Bronchial epithelial cell (primary cell): ENCODE data around the gene MSRB1. TPM values are rescaled to one million over a fixed set of nuclear protein-coding genes. Genes with fewer than 3 reads are reported as not detected.

Experiments used
- DNase-seq: peaks from one replicate; pipeline ENCODE4 v3.0.0-alpha.2; 2010; ENCODE audit warnings: low read depth
- FAIRE-seq: peaks from 2 replicates; lab custom pipeline; 2011; peaks lifted over from hg19 to GRCh38; lab: Jason Lieb, UNC
- H3K27me3 ChIP-seq: 2 replicates; pipeline ENCODE4 v1.5.1; 2011; ENCODE audit warnings: low read length; ENCODE audit not compliant: control insufficient read depth, insufficient read depth
- H3K36me3 ChIP-seq: 2 replicates; pipeline ENCODE4 v1.5.1; 2011; ENCODE audit warnings: low read length; ENCODE audit not compliant: control insufficient read depth, insufficient read depth
- H3K4me3 ChIP-seq: 2 replicates; pipeline ENCODE4 v1.5.1; 2011; ENCODE audit warnings: mild to moderate bottlenecking, low read depth, low read length, control low read depth
- CTCF ChIP-seq: IDR thresholded peaks from 2 replicates; pipeline ENCODE4 v1.5.1; 2011; ENCODE audit warnings: mild to moderate bottlenecking, moderate library complexity, low read length, control low read depth, inconsistent platforms; ENCODE audit not compliant: insufficient read depth, severe bottlenecking
- total RNA-seq: library from RNA; depleted of rRNA; stranded (reverse); fragments of >200 nt; gene quantifications from 2 replicates; pipeline ENCODE4 v1.2.1, GENCODE V29; 2014

The MSRB1 gene
- total RNA-seq, 1 donor from 2014 or later: 2.9 TPM

DNA sequence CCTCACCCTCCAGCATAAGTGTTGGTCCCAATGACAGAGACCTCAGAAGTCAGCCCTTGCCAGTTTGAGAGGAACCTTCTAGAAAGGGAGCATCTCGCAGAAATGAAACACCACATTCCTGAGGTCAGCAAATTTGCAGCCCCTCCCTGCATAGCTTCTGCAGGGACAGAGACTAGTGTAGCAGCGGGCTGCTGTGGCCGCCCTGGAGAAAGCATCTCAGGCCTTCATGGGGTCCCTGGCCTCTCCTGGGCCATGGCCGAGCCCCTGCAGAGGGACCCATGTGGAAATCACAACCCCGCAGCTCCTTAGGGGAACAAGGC, 36.2 kb downstream of the MSRB1 start:
- Histone ChIP-seq H3K36me3 (no peaks in the 10 kb centered on the region), H3K27me3 (peaks cover 8% of the 10 kb centered on the region), H3K4me3 (no peak overlapping the region)
- no peak for TF ChIP-seq CTCF
- DNase-seq: no peak
- FAIRE-seq: no peak

GRCh38 chr16:1906055-1906845, 36.7 kb downstream of the MSRB1 start:
- no peak for FAIRE-seq

DNA sequence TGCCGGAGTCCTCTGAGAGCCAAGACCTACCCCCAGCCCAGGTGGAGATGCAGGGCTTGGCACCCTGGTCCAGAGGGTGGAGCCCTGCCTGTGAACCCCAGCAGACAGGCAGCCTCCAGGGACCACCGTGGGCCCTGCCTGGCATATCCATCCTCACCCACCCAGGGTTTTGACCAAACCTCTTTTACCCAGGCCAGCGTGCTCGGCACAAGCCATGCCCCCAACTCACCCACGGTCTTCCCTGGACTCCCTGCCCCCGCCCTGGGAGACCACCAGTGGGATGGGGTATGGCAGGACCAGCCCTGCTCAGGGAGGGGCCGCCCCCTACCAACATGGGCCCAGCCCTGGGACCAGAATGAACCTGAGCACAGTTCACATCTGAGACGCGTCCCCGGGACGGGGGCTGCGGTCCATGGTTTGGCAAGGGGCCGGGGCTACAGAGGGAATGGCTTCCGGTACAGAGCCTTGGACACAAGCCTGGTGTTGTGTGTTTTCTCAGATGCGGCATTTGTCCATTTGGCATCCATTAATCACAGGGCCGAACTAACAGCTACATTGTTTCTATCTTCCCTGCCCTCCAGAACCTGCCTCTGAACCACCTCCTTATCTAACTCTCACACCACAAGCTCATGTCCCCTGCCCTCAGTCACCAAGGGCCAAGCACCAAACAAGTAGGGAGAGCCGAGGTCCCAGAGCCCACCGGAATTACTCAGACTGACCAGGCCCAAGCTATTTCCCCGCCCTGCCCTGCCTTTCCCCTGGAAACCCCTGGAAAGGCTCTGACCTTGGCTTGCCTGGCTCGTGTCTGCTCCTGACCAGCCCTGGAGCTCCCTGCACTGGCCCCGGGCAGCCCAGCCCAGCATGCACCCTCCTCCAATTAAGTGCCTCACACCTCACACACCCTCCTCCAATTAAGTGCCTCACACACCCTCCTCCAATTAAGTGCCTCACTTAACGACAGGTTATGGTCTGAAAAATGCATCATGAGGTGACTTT, 38.9 kb downstream of the MSRB1 start:
- TF ChIP-seq CTCF: no peak
- H3K27me3 ChIP-seq: peaks cover 8% of the 10 kb centered on the region
- no peak overlapping the region for H3K4me3 ChIP-seq
- no peaks in the 10 kb centered on the region for H3K36me3 ChIP-seq
- DNase-seq (no peak), FAIRE-seq (no peak)

More at GRCh38 chr16:1906055-1906845, 36.7 kb downstream of the MSRB1 start:
- H3K4me3 ChIP-seq: no peak overlapping the region
- H3K27me3 ChIP-seq: peaks cover 8% of the 10 kb centered on the region
- DNase-seq: no peak
- no peaks in the 10 kb centered on the region for H3K36me3 ChIP-seq
- TF ChIP-seq CTCF: no peak

- H3K4me3 ChIP-seq: no peak overlapping the region
- no peak for TF ChIP-seq CTCF
- H3K27me3 ChIP-seq: peaks cover 8% of the 10 kb centered on the region
- DNase-seq (no peak), FAIRE-seq (no peak)
- H3K36me3 ChIP-seq: no peaks in the 10 kb centered on the region
Measured at GRCh38 chr16:1903220-1903574, 39.8 kb downstream of the MSRB1 start.

- no peak for TF ChIP-seq CTCF
- peaks cover 8% of the 10 kb centered on the region for H3K27me3 ChIP-seq
- H3K4me3 ChIP-seq: no peak overlapping the region
- DNase-seq: no peak
- no peak for FAIRE-seq
- no peaks in the 10 kb centered on the region for H3K36me3 ChIP-seq
Measured at GRCh38 chr16:1902547-1903219, 40.3 kb downstream of the MSRB1 start.
